ENCODE measurements around the gene EOLA1.
"Not testable (repeated sequence)": the region's sequence is repeated elsewhere in the genome, so short reads cannot be mapped to it uniquely, and the experiment has no call there.

EOLA1 gene

GRCh38 chrX:149515954-149516602, 24.7 kb upstream of the EOLA1 start:
- peak in 1 of 2 donors; percentile 5 for DNase-seq

GRCh38 chrX:149516604-149517003, 24.2 kb upstream of the EOLA1 start:
- no peak for DNase-seq

GRCh38 chrX:149517308-149517707, 23.5 kb upstream of the EOLA1 start:
- DNase-seq: no peak

- DNase-seq: no peak
These were observed 22.6 kb upstream of the EOLA1 start for GRCh38 chrX:149518236-149518635.

- not testable (repeated sequence) for DNase-seq
These were observed 20.1 kb upstream of the EOLA1 start for GRCh38 chrX:149520636-149521277.

GRCh38 chrX:149521438-149521837, 19.4 kb upstream of the EOLA1 start:
- no peak for DNase-seq

GRCh38 chrX:149522916-149523315, 17.9 kb upstream of the EOLA1 start:
- DNase-seq: no peak

- DNase-seq: peak; percentile 64 to 72
These were observed 15.4 kb upstream of the EOLA1 start for GRCh38 chrX:149525389-149525788.

- DNase-seq: not testable (repeated sequence)
These were observed 14.9 kb upstream of the EOLA1 start for GRCh38 chrX:149525903-149526302.

GRCh38 chrX:149526318-149527033, 14.3 kb upstream of the EOLA1 start:
- peak in 1 of 2 donors; percentile 32 for DNase-seq

GRCh38 chrX:149527705-149528104, 13.1 kb upstream of the EOLA1 start:
- peak; percentile 15 to 24 for DNase-seq

- DNase-seq: no peak
These were observed 12.4 kb upstream of the EOLA1 start for GRCh38 chrX:149528381-149528780.

GRCh38 chrX:149531599-149531998, 9.2 kb upstream of the EOLA1 start:
- peak; percentile 40 to 48 for DNase-seq

GRCh38 chrX:149532868-149533267, 7.9 kb upstream of the EOLA1 start:
- DNase-seq: not testable (repeated sequence)

GRCh38 chrX:149533999-149534398, 6.8 kb upstream of the EOLA1 start:
- DNase-seq: not testable (repeated sequence)

- DNase-seq: not testable (repeated sequence)
These were observed 5.7 kb upstream of the EOLA1 start for GRCh38 chrX:149534926-149535602.

GRCh38 chrX:149537474-149537873, 3.3 kb upstream of the EOLA1 start:
- not testable (repeated sequence) for DNase-seq

GRCh38 chrX:149539283-149540130, 1.3 kb upstream of the EOLA1 start:
- DNase-seq: peak; percentile 79 to 85

- peak; percentile 81 to 87 for DNase-seq
These were observed 636 bp upstream of the EOLA1 start for GRCh38 chrX:149540131-149540620.

- peak; percentile 3 to 6 for DNase-seq
These were observed 772 bp downstream of the EOLA1 start for GRCh38 chrX:149541521-149542047.

All from inflammatory macrophage (primary cell).